Measurements from ENCODE around the gene OR5AU1. TPM values are rescaled to one million over a fixed set of nuclear protein-coding genes. Genes with fewer than 3 reads are reported as not detected.

The OR5AU1 gene
- polyA plus RNA-seq (2013, experiment 1 of 4) = not detected
- polyA plus RNA-seq (2013, experiment 2 of 4) = not detected
- not detected for polyA plus RNA-seq (2013, experiment 3 of 4)
- polyA plus RNA-seq (2013, experiment 4 of 4) = not detected

- no peaks in the 10 kb centered on the region for H3K4me1 ChIP-seq (ENCODE audit: control insufficient read depth, insufficient read depth, low read length)
- no peaks in the 10 kb centered on the region for H3K36me3 ChIP-seq (ENCODE audit: control insufficient read depth, insufficient read depth, low read length)
- no peak within 1 kb of the TSS for H3K4me3 ChIP-seq (ENCODE audit: insufficient read depth, low read depth, low read length)
- H3K27ac ChIP-seq (ENCODE audit: insufficient read depth, low read depth, low read length, poor library complexity, severe bottlenecking) = no peak within 1 kb of the TSS
- no peaks in the 10 kb centered on the region for H3K27me3 ChIP-seq (ENCODE audit: control insufficient read depth, insufficient read depth, low read length, poor library complexity, severe bottlenecking)
- H3K9me3 ChIP-seq (ENCODE audit: control insufficient read depth, low read length) = no peaks in the 10 kb centered on the region
Measured at GRCh38 chr14:21155963-21156362, at the start of gene OR5AU1. Gene OR5AU1, minus strand, starts transcription at chr14:21156063. Its CDS starts 191 bp downstream, at chr14:21155872.

- H3K36me3 ChIP-seq (ENCODE audit: control insufficient read depth, insufficient read depth, low read length) = peaks cover 27% of the 10 kb centered on the region
- peaks cover 12% of the 10 kb centered on the region for H3K4me1 ChIP-seq (ENCODE audit: control insufficient read depth, insufficient read depth, low read length)
- no peaks in the 10 kb centered on the region for H3K27me3 ChIP-seq (ENCODE audit: control insufficient read depth, insufficient read depth, low read length, poor library complexity, severe bottlenecking)
- no peak overlapping the region for H3K4me3 ChIP-seq (ENCODE audit: insufficient read depth, low read depth, low read length)
- 95 to 100% methylated on average over 3 to 4 of the region's 4 CpGs for WGBS, 2 experiments
- H3K9me3 ChIP-seq (ENCODE audit: control insufficient read depth, low read length) = no peaks in the 10 kb centered on the region
- H3K27ac ChIP-seq (ENCODE audit: insufficient read depth, low read depth, low read length, poor library complexity, severe bottlenecking) = no peak overlapping the region
Measured at GRCh38 chr14:21205026-21205677, 49.3 kb upstream of the OR5AU1 start.

- Histone ChIP-seq H3K4me1 (ENCODE audit: control insufficient read depth, insufficient read depth, low read length) (peaks cover 12% of the 10 kb centered on the region), H3K27me3 (ENCODE audit: control insufficient read depth, insufficient read depth, low read length, poor library complexity, severe bottlenecking) (no peaks in the 10 kb centered on the region), H3K4me3 (ENCODE audit: insufficient read depth, low read depth, low read length) (no peak overlapping the region), H3K27ac (ENCODE audit: insufficient read depth, low read depth, low read length, poor library complexity, severe bottlenecking) (peak overlapping the region; percentile 36), H3K36me3 (ENCODE audit: control insufficient read depth, insufficient read depth, low read length) (peaks cover 19% of the 10 kb centered on the region), H3K9me3 (ENCODE audit: control insufficient read depth, low read length) (no peaks in the 10 kb centered on the region)
- WGBS, 2 experiments = 92 to 93% methylated on average over 8 of the region's 8 CpGs
Measured at GRCh38 chr14:21204167-21205025, 48.5 kb upstream of the OR5AU1 start.

- Histone ChIP-seq H3K27ac (ENCODE audit: insufficient read depth, low read depth, low read length, poor library complexity, severe bottlenecking) (peak overlapping the region; percentile 36), H3K4me1 (ENCODE audit: control insufficient read depth, insufficient read depth, low read length) (peaks cover 12% of the 10 kb centered on the region), H3K36me3 (ENCODE audit: control insufficient read depth, insufficient read depth, low read length) (peaks cover 16% of the 10 kb centered on the region), H3K27me3 (ENCODE audit: control insufficient read depth, insufficient read depth, low read length, poor library complexity, severe bottlenecking) (no peaks in the 10 kb centered on the region), H3K4me3 (ENCODE audit: insufficient read depth, low read depth, low read length) (no peak overlapping the region), H3K9me3 (ENCODE audit: control insufficient read depth, low read length) (no peaks in the 10 kb centered on the region)
- WGBS, 2 experiments = 76 to 86% methylated on average over 6 to 8 of the region's 8 CpGs
Measured at GRCh38 chr14:21203470-21204166, 47.8 kb upstream of the OR5AU1 start.

GRCh38 chr14:21202463-21203358, 46.8 kb upstream of the OR5AU1 start:
- H3K27ac ChIP-seq (ENCODE audit: insufficient read depth, low read depth, low read length, poor library complexity, severe bottlenecking) = no peak overlapping the region
- no peak overlapping the region for H3K4me3 ChIP-seq (ENCODE audit: insufficient read depth, low read depth, low read length)
- peaks cover 9% of the 10 kb centered on the region for H3K36me3 ChIP-seq (ENCODE audit: control insufficient read depth, insufficient read depth, low read length)
- H3K27me3 ChIP-seq (ENCODE audit: control insufficient read depth, insufficient read depth, low read length, poor library complexity, severe bottlenecking) = no peaks in the 10 kb centered on the region
- peaks cover 10% of the 10 kb centered on the region for H3K4me1 ChIP-seq (ENCODE audit: control insufficient read depth, insufficient read depth, low read length)
- WGBS, 2 experiments = 94 to 98% methylated on average over 4 of the region's 4 CpGs
- no peaks in the 10 kb centered on the region for H3K9me3 ChIP-seq (ENCODE audit: control insufficient read depth, low read length)

GRCh38 chr14:21201732-21202462, 46.0 kb upstream of the OR5AU1 start:
- peaks cover 2% of the 10 kb centered on the region for H3K4me1 ChIP-seq (ENCODE audit: control insufficient read depth, insufficient read depth, low read length)
- no peak overlapping the region for H3K4me3 ChIP-seq (ENCODE audit: insufficient read depth, low read depth, low read length)
- H3K36me3 ChIP-seq (ENCODE audit: control insufficient read depth, insufficient read depth, low read length) = peaks cover 4% of the 10 kb centered on the region
- peaks cover 2% of the 10 kb centered on the region for H3K9me3 ChIP-seq (ENCODE audit: control insufficient read depth, low read length)
- H3K27me3 ChIP-seq (ENCODE audit: control insufficient read depth, insufficient read depth, low read length, poor library complexity, severe bottlenecking) = no peaks in the 10 kb centered on the region
- no peak overlapping the region for H3K27ac ChIP-seq (ENCODE audit: insufficient read depth, low read depth, low read length, poor library complexity, severe bottlenecking)
- 81 to 86% methylated on average over 11 to 12 of the region's 12 CpGs for WGBS, 2 experiments

GRCh38 chr14:21200752-21201461, 45.0 kb upstream of the OR5AU1 start:
- WGBS, 2 experiments = 89 to 92% methylated on average over 5 of the region's 5 CpGs
- peaks cover 4% of the 10 kb centered on the region for H3K36me3 ChIP-seq (ENCODE audit: control insufficient read depth, insufficient read depth, low read length)
- H3K27ac ChIP-seq (ENCODE audit: insufficient read depth, low read depth, low read length, poor library complexity, severe bottlenecking) = no peak overlapping the region
- H3K4me3 ChIP-seq (ENCODE audit: insufficient read depth, low read depth, low read length) = no peak overlapping the region
- no peaks in the 10 kb centered on the region for H3K4me1 ChIP-seq (ENCODE audit: control insufficient read depth, insufficient read depth, low read length)
- no peaks in the 10 kb centered on the region for H3K27me3 ChIP-seq (ENCODE audit: control insufficient read depth, insufficient read depth, low read length, poor library complexity, severe bottlenecking)
- H3K9me3 ChIP-seq (ENCODE audit: control insufficient read depth, low read length) = peaks cover 2% of the 10 kb centered on the region

GRCh38 chr14:21199611-21200560, 44.0 kb upstream of the OR5AU1 start:
- Histone ChIP-seq H3K4me1 (ENCODE audit: control insufficient read depth, insufficient read depth, low read length) (no peaks in the 10 kb centered on the region), H3K36me3 (ENCODE audit: control insufficient read depth, insufficient read depth, low read length) (peaks cover under 1% of the 10 kb centered on the region), H3K27ac (ENCODE audit: insufficient read depth, low read depth, low read length, poor library complexity, severe bottlenecking) (no peak overlapping the region), H3K9me3 (ENCODE audit: control insufficient read depth, low read length) (peaks cover 2% of the 10 kb centered on the region), H3K27me3 (ENCODE audit: control insufficient read depth, insufficient read depth, low read length, poor library complexity, severe bottlenecking) (no peaks in the 10 kb centered on the region), H3K4me3 (ENCODE audit: insufficient read depth, low read depth, low read length) (no peak overlapping the region)
- 100% methylated on average over 1 of the region's 3 CpGs; no CpG with 5 or more reads in 1 of the 2 experiments for WGBS, 2 experiments

Data from ectodermal cell (in vitro differentiated cells).